ENCODE results near the gene ALPL. TPM values are rescaled to one million over a fixed set of nuclear protein-coding genes. Genes with fewer than 3 reads are reported as not detected.

Gene ALPL
- total RNA-seq, 1 donor from 2014 or later: not detected

DNA sequence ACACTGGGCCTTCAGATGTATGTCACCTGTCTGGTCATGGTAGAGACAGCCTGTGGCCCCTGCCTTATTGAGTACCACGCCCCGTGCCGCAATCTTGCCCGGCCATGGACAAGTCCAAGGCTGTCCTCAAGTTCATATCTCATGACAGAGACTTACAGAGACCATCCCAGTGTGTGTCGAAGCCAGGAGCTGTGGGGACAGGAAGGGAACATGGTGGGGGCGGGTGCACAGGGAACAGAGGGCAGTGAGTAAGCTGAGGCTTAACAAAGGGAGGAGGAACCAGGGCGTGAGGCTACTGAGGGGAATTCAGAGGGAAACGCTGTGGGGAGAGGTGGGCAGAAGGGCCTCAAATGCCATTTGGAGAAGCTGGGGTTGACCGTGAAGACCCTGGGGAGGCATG is 75.8 kb downstream of the ALPL start:
- no peak overlapping the region for H3K4me3 ChIP-seq (ENCODE audit: low read depth, low read length)
- DNase-seq (ENCODE audit: low read depth): no peak
- TF ChIP-seq, protein P1, sequence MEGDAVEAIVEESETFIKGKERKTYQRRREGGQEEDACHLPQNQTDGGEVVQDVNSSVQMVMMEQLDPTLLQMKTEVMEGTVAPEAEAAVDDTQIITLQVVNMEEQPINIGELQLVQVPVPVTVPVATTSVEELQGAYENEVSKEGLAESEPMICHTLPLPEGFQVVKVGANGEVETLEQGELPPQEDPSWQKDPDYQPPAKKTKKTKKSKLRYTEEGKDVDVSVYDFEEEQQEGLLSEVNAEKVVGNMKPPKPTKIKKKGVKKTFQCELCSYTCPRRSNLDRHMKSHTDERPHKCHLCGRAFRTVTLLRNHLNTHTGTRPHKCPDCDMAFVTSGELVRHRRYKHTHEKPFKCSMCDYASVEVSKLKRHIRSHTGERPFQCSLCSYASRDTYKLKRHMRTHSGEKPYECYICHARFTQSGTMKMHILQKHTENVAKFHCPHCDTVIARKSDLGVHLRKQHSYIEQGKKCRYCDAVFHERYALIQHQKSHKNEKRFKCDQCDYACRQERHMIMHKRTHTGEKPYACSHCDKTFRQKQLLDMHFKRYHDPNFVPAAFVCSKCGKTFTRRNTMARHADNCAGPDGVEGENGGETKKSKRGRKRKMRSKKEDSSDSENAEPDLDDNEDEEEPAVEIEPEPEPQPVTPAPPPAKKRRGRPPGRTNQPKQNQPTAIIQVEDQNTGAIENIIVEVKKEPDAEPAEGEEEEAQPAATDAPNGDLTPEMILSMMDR (conservative IDR thresholded peaks at IDR 0.05; ENCODE audit: low read depth, low read length): no peak

DNA sequence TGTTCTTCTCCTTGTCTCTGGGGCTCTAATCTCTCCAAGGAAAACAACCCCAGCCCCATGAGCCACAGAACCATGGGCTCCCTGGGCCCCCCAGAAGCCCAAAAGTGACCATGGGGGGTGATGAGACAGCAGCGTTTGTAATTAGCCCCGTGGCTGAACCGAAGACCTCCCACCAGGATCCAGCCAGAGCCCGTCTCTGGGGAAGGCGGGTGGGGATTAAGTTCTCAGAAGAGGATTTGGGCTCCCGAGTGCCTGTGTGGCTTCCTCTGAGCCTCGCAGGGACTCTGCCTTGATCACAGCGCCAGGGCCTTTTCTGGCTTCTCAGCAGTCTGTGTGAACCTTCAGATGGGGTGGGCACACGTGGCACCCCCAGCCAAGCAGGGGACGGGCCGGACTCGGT is 77.0 kb downstream of the ALPL start:
- TF ChIP-seq, protein P1 (conservative IDR thresholded peaks at IDR 0.05; ENCODE audit: low read depth, low read length): no peak
- no peak overlapping the region for H3K4me3 ChIP-seq (ENCODE audit: low read depth, low read length)
- no peak for DNase-seq (ENCODE audit: low read depth)

DNA sequence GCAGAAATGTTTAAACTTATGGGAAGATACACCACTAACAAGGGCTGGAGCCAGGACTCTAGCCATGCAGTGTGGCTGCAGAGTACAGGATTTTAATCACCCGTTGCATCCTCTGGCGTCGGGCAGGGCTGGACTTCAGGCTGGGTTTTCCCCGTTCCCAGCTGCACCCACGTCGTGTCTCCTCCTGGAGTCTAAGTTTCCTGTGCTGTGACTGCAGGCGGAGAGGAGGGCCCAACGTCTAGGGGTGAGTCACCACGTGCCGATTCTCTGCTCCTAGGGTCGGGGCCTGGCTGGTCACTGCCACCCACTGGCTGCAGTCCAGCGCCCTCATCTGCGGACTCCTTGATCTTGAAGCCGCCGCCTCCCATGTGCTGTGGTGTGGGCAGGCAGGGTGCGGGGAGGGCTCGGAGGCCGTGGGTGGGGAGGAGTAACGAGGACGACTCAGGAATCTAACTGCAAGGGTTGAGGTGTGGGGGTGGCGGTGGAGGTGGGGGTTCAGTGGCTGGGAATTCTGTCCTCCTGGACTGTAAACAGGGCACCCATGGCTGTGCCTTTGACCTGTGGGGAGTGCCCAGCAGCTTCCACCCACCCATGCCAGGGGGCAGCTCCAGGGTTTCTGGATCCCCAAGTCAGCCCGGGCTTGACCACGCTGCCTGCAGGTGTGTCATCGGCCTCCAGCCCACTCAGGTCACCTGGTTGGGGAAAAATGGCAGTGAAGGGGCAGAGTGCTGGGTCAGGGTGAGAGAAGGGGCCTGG is 77.8 kb downstream of the ALPL start:
- TF ChIP-seq, protein P1 (conservative IDR thresholded peaks at IDR 0.05; ENCODE audit: low read depth, low read length): no peak
- no peak overlapping the region for H3K4me3 ChIP-seq (ENCODE audit: low read depth, low read length)
- peak; percentile 79 for DNase-seq (ENCODE audit: low read depth)

DNA sequence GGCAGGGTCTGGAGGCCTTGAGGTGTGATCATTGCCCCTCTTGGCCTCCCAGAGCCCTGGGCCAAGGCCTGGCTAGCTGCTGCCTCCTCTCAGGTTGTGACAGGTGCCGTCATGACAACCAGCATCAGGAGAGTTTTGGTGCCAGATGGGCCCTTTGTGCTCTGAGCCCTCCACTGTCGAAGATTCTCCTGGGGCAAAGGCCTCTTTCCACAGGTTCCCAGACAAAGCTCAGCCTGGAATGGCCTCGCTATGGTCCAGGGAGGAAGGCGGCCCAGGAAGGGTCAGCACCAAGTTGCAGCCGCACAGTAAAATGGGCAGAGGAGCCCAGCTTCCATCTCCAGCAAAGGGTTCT is 78.4 kb downstream of the ALPL start:
- H3K4me3 ChIP-seq (ENCODE audit: low read depth, low read length): no peak overlapping the region
- TF ChIP-seq, protein P1 (conservative IDR thresholded peaks at IDR 0.05; ENCODE audit: low read depth, low read length): no peak
- no peak for DNase-seq (ENCODE audit: low read depth)

DNA sequence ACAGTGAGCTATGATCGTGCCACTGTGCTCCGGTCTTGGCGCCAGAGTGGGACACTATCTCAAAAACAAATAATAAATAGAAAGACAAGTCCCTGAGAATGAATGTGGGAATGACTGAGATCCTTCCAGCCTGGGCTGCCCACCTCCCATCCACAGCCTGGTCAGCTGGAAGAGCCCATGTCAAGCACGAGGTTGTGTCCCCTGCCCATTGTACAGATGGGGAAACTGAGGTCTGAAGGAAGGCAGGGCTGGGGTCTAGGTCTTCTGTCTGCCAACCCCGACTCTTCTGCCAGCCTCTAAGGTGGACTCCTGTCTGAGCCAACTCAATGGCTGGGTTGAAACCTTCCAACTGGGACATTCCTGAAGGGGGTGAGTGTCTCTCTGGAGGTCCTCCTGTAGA is 80.4 kb downstream of the ALPL start:
- TF ChIP-seq, protein P1 (conservative IDR thresholded peaks at IDR 0.05; ENCODE audit: low read depth, low read length): no peak
- no peak overlapping the region for H3K4me3 ChIP-seq (ENCODE audit: low read depth, low read length)
- no peak for DNase-seq (ENCODE audit: low read depth)

DNA sequence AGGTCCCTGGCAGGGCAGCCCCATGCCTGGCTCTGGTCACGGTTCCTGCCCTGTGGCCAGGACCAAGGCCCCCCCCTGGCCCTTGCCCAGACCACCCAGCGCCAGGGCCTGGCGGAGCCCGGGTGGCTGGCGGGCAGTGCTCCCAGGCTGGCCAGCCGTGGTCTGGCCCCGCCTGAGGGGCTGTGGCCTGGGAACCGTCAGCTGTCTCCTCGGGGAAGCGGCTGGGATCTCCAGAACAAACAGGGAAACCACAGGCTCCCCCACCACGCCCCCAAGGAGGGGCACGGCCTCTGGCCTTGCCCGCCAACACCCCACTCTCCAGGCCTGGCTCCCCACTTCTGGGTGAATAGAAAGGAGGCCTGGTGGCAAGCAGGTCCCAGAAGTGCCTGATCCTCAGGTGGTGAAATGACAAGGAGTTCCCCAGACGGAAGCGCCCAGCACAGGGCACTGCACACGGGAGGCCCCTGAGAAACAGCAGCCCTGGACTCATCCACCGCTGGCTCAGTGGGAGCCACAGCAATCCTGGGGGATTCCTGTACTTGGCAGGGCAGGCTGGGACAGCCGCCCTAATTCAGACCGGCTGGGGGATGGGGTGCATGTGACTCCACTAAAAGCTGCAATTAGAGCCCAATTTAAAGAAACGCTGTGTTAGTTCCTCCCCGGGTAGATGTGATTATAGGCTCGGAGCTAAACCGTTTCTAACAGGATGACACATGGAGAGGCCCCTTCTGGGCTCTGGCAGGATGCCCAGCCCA is 81.1 kb downstream of the ALPL start:
- TF ChIP-seq, protein P1 (conservative IDR thresholded peaks at IDR 0.05; ENCODE audit: low read depth, low read length): no peak
- DNase-seq (ENCODE audit: low read depth): no peak
- H3K4me3 ChIP-seq (ENCODE audit: low read depth, low read length): no peak overlapping the region

All from epithelial cell of proximal tubule (primary cell).